Activated CD4-positive, alpha-beta T cell treated with anti-CD3 and anti-CD28 coated beads for 36 hours (primary cell): ENCODE measurements around the gene ERH. TPM values are rescaled to one million over a fixed set of nuclear protein-coding genes. Genes with fewer than 3 reads are reported as not detected.
A peak's percentile ranks its signal among the peaks of the same experiment; 100 is the strongest.

Experiments
- ATAC-seq: fragments of 200-7000 bp; cut with Tn5 transposase; one replicate; pipeline ENCODE4 v1.10.0; 2021; ENCODE audit warnings: mild to moderate bottlenecking, moderate library complexity
- CTCF ChIA-PET: fragments of 350-600 bp; sonication (Branson Sonifier 250); formaldehyde crosslinking; loops from one replicate; lab custom pipeline; 2021; ENCODE audit warnings: antibody characterized with exemption; lab: Charles Lee
- POLR2A ChIA-PET: fragments of 350-600 bp; sonication (Branson Sonifier 250); formaldehyde crosslinking; loops from one replicate; lab custom pipeline; 2021; ENCODE audit warnings: antibody characterized with exemption, inconsistent platforms; lab: Charles Lee
- DNase-seq: peaks from one replicate; pipeline ENCODE4 v3.0.0-alpha.2; 2020
- H3K27ac Mint-ChIP-seq: one replicate; pipeline ENCODE4 v1.8.0; 2021; ENCODE audit warnings: mixed read lengths
- H3K27me3 Mint-ChIP-seq: one replicate; pipeline ENCODE4 v1.8.0; 2021; ENCODE audit warnings: mixed read lengths
- H3K36me3 Mint-ChIP-seq: one replicate; pipeline ENCODE4 v1.8.0; 2021; ENCODE audit warnings: low read depth, mixed read lengths
- H3K4me1 Mint-ChIP-seq: one replicate; pipeline ENCODE4 v1.8.0; 2021; ENCODE audit warnings: mixed read lengths
- H3K4me3 Mint-ChIP-seq: one replicate; pipeline ENCODE4 v1.8.0; 2021; ENCODE audit warnings: mild to moderate bottlenecking, moderate library complexity, mixed read lengths
- H3K9me3 Mint-ChIP-seq: one replicate; pipeline ENCODE4 v1.8.0; 2021; ENCODE audit warnings: low read depth, mixed read lengths
- intact Hi-C, 2 experiments: fragments of 100-400 bp; cut with DNase I in 1 of 2; cut with micrococcal nuclease in 1 of 2; formaldehyde crosslinking; loops; one replicate each; pipeline versions ENCODE4 v1.14.2 to v1.15.1; 2022 to 2024; cut with DNase I, micrococcal nuclease
- total RNA-seq, 2 experiments: library from RNA; stranded (reverse); gene quantifications; one replicate each; pipeline ENCODE4 v1.2.3, GENCODE V29; 2021

The ERH gene
- total RNA-seq, 2 experiments from 2014 or later = 343 to 385 TPM

DNA sequence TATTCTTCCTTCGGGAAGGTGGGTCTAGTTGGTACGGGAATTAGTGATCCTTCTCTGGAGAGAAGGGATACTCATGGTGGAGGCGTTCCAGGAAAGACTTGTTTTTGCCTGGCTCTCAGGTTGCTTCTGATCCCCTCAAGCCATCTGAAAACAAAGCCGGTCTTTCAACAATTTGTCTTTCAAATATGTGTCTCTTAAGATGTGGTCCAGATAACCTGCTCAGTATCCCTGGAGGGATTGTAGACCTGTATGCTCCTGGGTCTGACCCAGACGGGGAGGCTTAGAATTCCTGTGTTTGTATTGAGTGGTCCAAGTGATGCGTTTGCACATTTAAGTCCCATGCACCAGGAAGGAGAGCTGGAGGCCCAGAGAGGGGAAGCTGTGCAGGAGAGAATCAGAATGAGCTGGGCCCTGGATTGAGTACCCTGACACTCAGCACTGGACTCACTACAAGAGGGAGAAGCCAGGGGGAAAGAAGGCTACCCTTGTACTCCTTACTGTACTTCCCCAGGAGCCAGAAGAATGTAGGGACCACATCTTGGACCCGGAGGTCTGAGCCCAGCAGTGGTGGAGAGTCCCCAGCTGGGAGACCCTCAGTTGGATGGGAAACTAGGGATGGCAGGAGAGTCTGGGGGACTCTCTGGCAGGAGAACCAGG is 40.4 kb downstream of the ERH start:
- POLR2A ChIA-PET = interaction anchor here (0.5 to 1.2 kb wide), 3 partner anchors 22 to 35 kb away, joined by 3 to 4 read pairs (median 4); no protein-coding TSS in a partner anchor
- no peak overlapping the region for H3K27ac Mint-ChIP-seq
- intact Hi-C loops = loop anchor here in 1 of 2 experiments (1.0 kb wide), 1 partner anchor 41 kb away; the partner anchor contains the start of genes ERH and SLC39A9

GRCh38 chr14:69356903-69357543 is 41.1 kb downstream of the ERH start:
- Mint-ChIP-seq H3K36me3 (no peaks in the 10 kb centered on the region), H3K9me3 (no peaks in the 10 kb centered on the region), H3K27ac (no peak overlapping the region), H3K27me3 (peaks cover 3% of the 10 kb centered on the region), H3K4me1 (peaks cover 36% of the 10 kb centered on the region), H3K4me3 (no peak overlapping the region)
- intact Hi-C loops = no loop called here
- ChIA-PET POLR2A (interaction anchor here (0.5 kb wide), 1 partner anchor 35 kb away, joined by 4 read pairs; no protein-coding TSS in a partner anchor), CTCF (interaction anchor here (0.8 to 2.8 kb wide), 4 partner anchors 12 to 103 kb away, joined by 3 to 7 read pairs (median 3); no protein-coding TSS in a partner anchor)
- ATAC-seq (no peak), DNase-seq (no peak)

More for the DNA sequence above, 40.4 kb downstream of the ERH start:
- Mint-ChIP-seq H3K36me3 (no peaks in the 10 kb centered on the region), H3K9me3 (no peaks in the 10 kb centered on the region), H3K4me1 (peaks cover 36% of the 10 kb centered on the region), H3K27me3 (peaks cover 3% of the 10 kb centered on the region), H3K4me3 (no peak overlapping the region)
- no peak for DNase-seq
- no peak for ATAC-seq
- CTCF ChIA-PET = interaction anchor here (0.8 to 2.8 kb wide), 6 partner anchors 12 to 215 kb away, joined by 3 to 7 read pairs (median 3); no protein-coding TSS in a partner anchor

- DNase-seq = no peak
- Mint-ChIP-seq H3K27me3 (peaks cover 3% of the 10 kb centered on the region), H3K27ac (peak overlapping the region; percentile 47), H3K4me1 (peaks cover 36% of the 10 kb centered on the region), H3K4me3 (no peak overlapping the region), H3K36me3 (no peaks in the 10 kb centered on the region), H3K9me3 (no peaks in the 10 kb centered on the region)
- ChIA-PET CTCF (interaction anchor here (0.8 kb wide), 1 partner anchor 41 kb away, joined by 3 read pairs; no protein-coding TSS in a partner anchor), POLR2A (no interaction called here)
- ATAC-seq = no peak
- intact Hi-C loops = no loop called here
Observed at GRCh38 chr14:69355607-69356281, 42.4 kb downstream of the ERH start.

- H3K4me1 Mint-ChIP-seq = peaks cover 33% of the 10 kb centered on the region
- no peaks in the 10 kb centered on the region for H3K36me3 Mint-ChIP-seq
- H3K27me3 Mint-ChIP-seq = peaks cover 3% of the 10 kb centered on the region
- CTCF ChIA-PET = interaction anchor here (0.8 kb wide), 1 partner anchor 40 kb away, joined by 3 read pairs; no protein-coding TSS in a partner anchor
- ATAC-seq = no peak
- H3K9me3 Mint-ChIP-seq = no peaks in the 10 kb centered on the region
- peak overlapping the region; percentile 47 for H3K27ac Mint-ChIP-seq
- DNase-seq = no peak
- no peak overlapping the region for H3K4me3 Mint-ChIP-seq
- intact Hi-C loops = no loop called here
- POLR2A ChIA-PET = no interaction called here
Observed at GRCh38 chr14:69355154-69355597, 42.9 kb downstream of the ERH start.

DNA sequence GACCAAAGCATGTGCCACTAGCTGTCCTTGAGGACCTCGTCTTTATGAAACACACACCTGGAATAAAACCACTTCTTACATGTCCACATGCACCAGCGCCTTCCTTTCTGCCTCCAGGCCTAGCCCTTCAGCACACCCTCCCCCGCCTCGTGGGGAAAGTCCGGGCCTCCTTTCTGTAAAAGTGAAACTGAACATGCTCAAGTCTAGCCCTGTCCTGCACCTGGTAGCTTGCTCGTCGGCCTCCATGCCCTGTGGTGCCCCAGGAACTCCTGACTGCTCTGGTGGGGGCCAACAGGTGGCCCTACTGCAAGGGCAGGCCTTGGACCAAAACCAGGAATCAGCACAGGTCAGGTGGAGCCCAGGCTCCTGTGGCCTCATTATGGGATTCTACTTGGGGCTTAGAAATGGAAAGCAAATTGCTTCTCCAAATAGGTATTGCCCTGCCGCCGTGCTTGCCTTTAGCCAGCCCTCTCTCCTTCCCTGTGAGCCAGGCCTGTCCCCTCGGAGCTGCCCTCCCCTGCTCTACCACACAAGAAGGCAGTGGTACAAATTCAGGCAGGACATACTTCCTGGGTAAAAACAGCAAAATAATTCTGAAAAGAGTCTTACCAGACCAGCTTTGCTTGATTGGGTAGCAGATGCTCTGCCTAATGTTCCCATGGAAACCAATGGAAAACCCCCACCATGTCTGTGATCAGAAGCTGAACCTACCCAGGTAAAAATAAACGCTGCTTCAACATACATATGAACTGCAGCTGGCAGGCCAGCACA is 43.5 kb downstream of the ERH start:
- ChIA-PET CTCF (interaction anchor here (0.8 kb wide), 1 partner anchor 39 kb away, joined by 3 read pairs; no protein-coding TSS in a partner anchor), POLR2A (interaction anchor here (1.1 to 1.4 kb wide), 2 partner anchors 17 to 43 kb away, joined by 3 to 4 read pairs; no protein-coding TSS in a partner anchor)
- H3K27me3 Mint-ChIP-seq = peaks cover 3% of the 10 kb centered on the region
- peak overlapping the region; percentile 31 for H3K4me3 Mint-ChIP-seq
- ATAC-seq (peak; percentile 73), DNase-seq (peak; percentile 82)
- intact Hi-C loops = no loop called here
- peaks cover 33% of the 10 kb centered on the region for H3K4me1 Mint-ChIP-seq
- H3K27ac Mint-ChIP-seq = peak overlapping the region; percentile 79
- H3K9me3 Mint-ChIP-seq = no peaks in the 10 kb centered on the region
- no peaks in the 10 kb centered on the region for H3K36me3 Mint-ChIP-seq

- no peak overlapping the region for H3K27ac Mint-ChIP-seq
- ATAC-seq = no peak
Observed at GRCh38 chr14:69353168-69353567, 44.9 kb downstream of the ERH start.

DNA sequence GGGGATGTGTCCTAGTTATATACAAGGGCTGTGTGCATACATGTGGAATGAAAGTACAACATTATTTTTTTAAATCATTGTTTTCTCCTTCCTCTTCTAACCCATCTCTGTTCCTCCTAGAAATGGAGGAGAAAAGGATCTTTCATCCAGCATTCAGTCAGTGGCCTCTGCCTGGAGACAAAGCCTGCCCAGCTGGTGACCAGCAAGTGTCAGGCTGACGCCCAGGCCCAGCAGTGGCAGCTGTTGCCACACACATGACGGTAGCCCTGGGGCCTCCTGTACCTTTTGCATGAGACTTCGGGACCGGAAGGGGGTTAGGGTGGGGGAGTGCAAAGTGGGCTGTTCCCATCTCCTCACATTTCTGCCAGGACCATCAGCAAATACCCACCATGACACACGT is 46.2 kb downstream of the ERH start:
- DNase-seq (no peak), ATAC-seq (no peak)
- no peaks in the 10 kb centered on the region for H3K27me3 Mint-ChIP-seq
- no peaks in the 10 kb centered on the region for H3K9me3 Mint-ChIP-seq
- intact Hi-C loops = no loop called here
- no peak overlapping the region for H3K4me3 Mint-ChIP-seq
- ChIA-PET POLR2A (interaction anchor here (0.7 kb wide), 1 partner anchor 10 kb away, joined by 3 read pairs; no protein-coding TSS in a partner anchor), CTCF (interaction anchor here (0.5 to 1.0 kb wide), 2 partner anchors 217 to 493 kb away, joined by 3 read pairs; no protein-coding TSS in a partner anchor)
- no peak overlapping the region for H3K27ac Mint-ChIP-seq
- H3K36me3 Mint-ChIP-seq = no peaks in the 10 kb centered on the region
- H3K4me1 Mint-ChIP-seq = peaks cover 14% of the 10 kb centered on the region

More at GRCh38 chr14:69353168-69353567, 44.9 kb downstream of the ERH start:
- no peaks in the 10 kb centered on the region for H3K36me3 Mint-ChIP-seq
- H3K4me1 Mint-ChIP-seq = peaks cover 20% of the 10 kb centered on the region
- CTCF ChIA-PET = interaction anchor here (1.1 kb wide), 1 partner anchor 111 kb away, joined by 3 read pairs; no protein-coding TSS in a partner anchor
- no peaks in the 10 kb centered on the region for H3K9me3 Mint-ChIP-seq
- intact Hi-C loops = no loop called here
- H3K4me3 Mint-ChIP-seq = no peak overlapping the region
- H3K27me3 Mint-ChIP-seq = no peaks in the 10 kb centered on the region
- no peak for DNase-seq
- POLR2A ChIA-PET = interaction anchor here (0.5 kb wide), 1 partner anchor 8 kb away, joined by 3 read pairs; no protein-coding TSS in a partner anchor

DNA sequence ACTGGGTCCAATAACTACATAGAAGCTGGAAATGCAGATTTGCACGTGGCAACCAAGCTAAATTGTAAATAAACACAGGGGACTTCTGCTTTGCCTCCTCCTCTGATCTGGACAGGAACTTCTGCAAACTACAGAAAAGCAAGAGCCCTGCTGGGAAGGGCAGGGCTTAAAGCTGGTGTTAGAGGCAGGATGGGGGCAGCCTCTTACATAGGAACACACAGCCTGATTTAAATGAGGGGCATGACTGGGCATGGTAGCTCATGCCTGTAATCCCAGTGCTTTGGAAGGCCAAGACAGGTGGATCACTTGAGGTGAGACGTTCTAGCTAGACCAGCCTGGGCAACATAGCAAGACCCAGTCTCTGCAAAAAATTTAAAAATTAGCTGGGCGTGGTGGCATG is 46.7 kb downstream of the ERH start:
- H3K36me3 Mint-ChIP-seq = no peaks in the 10 kb centered on the region
- ChIA-PET POLR2A (no interaction called here), CTCF (interaction anchor here (1.0 kb wide), 1 partner anchor 217 kb away, joined by 3 read pairs; no protein-coding TSS in a partner anchor)
- no peaks in the 10 kb centered on the region for H3K27me3 Mint-ChIP-seq
- H3K4me3 Mint-ChIP-seq = no peak overlapping the region
- intact Hi-C loops = no loop called here
- H3K4me1 Mint-ChIP-seq = peaks cover 14% of the 10 kb centered on the region
- H3K27ac Mint-ChIP-seq = no peak overlapping the region
- DNase-seq (no peak), ATAC-seq (no peak)
- no peaks in the 10 kb centered on the region for H3K9me3 Mint-ChIP-seq

- no peak overlapping the region for H3K27ac Mint-ChIP-seq
- CTCF ChIA-PET = interaction anchor here (1.0 kb wide), 1 partner anchor 216 kb away, joined by 3 read pairs; no protein-coding TSS in a partner anchor
Observed at GRCh38 chr14:69350892-69351291, 47.2 kb downstream of the ERH start.

DNA sequence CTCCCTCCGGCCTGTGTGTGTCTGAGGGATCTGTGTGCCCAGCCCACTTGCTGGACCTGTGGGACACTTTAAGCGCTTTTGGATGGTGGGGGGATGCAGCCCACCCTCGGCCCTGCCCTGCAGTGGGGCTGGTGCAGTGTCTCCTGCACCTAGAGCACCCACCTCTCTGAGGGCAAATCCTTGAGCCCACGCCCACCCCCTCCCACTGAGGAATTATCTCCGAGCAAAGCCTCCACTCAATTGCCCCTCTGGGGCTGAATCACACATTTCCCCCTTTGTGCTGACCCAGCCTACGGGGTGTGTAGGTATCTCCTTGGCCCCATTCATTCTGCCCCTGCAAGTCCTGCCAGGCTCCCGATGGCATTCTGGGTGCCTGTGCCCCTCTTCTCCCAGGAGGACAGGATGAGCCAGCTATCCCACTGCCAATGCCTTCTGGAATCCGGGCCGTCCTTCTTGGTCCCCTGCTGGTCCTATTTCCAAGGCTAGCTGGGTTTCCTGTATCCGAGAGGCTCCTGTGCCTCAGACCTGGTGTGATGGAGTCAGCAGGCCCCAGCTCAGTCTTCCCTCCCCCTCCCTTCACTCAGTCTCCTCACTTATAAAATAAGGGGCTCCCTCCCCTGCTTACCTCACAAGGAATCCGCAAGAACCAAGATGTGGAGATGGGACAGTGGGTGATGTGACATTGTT is 48.9 kb downstream of the ERH start:
- H3K27me3 Mint-ChIP-seq = peaks cover 2% of the 10 kb centered on the region
- no peaks in the 10 kb centered on the region for H3K9me3 Mint-ChIP-seq
- intact Hi-C loops = no loop called here
- ATAC-seq = no peak
- no peak overlapping the region for H3K27ac Mint-ChIP-seq
- no peak for DNase-seq
- CTCF ChIA-PET = interaction anchor here (0.6 kb wide), 1 partner anchor 107 kb away, joined by 3 read pairs; no protein-coding TSS in a partner anchor
- POLR2A ChIA-PET = no interaction called here
- H3K36me3 Mint-ChIP-seq = no peaks in the 10 kb centered on the region
- peaks cover 1% of the 10 kb centered on the region for H3K4me1 Mint-ChIP-seq
- H3K4me3 Mint-ChIP-seq = no peak overlapping the region

More at GRCh38 chr14:69350892-69351291, 47.2 kb downstream of the ERH start:
- DNase-seq (no peak), ATAC-seq (no peak)
- POLR2A ChIA-PET = no interaction called here
- Mint-ChIP-seq H3K9me3 (no peaks in the 10 kb centered on the region), H3K27me3 (no peaks in the 10 kb centered on the region), H3K4me3 (no peak overlapping the region), H3K4me1 (peaks cover 14% of the 10 kb centered on the region), H3K36me3 (no peaks in the 10 kb centered on the region)
- intact Hi-C loops = no loop called here
